ENCODE measurements around the gene ADGRL1.

ADGRL1 gene

GRCh38 chr19:14115756-14116155 lies 90.2 kb downstream of the ADGRL1 start:
- no peak for DNase-seq (ENCODE audit: extremely low read depth in 1 of 2, low read depth in 1 of 2)

GRCh38 chr19:14114854-14115253 lies 91.1 kb downstream of the ADGRL1 start:
- DNase-seq (ENCODE audit: extremely low read depth in 1 of 2, low read depth in 1 of 2), result no peak

DNA sequence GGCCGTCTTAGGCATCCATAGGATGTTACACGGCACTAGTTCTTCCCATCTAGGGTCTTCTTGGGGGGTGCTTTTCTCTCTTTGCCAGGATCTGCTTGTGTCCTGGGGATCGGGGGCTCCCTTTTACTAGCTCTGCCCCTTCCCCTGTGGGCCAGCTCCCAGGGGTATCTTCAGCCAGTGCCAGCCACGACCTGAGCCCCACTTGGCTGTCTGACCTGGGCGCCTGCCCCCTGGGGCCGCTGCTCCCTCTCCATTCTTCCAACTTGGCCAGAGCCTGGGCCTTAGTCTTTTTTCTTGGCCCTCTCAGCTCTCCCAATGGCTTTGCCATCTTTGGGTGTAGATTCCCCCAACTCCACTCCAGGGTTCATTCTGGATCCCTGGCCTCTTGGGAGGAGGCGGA lies 91.5 kb downstream of the ADGRL1 start:
- no peak for DNase-seq (ENCODE audit: extremely low read depth in 1 of 2, low read depth in 1 of 2)

DNA sequence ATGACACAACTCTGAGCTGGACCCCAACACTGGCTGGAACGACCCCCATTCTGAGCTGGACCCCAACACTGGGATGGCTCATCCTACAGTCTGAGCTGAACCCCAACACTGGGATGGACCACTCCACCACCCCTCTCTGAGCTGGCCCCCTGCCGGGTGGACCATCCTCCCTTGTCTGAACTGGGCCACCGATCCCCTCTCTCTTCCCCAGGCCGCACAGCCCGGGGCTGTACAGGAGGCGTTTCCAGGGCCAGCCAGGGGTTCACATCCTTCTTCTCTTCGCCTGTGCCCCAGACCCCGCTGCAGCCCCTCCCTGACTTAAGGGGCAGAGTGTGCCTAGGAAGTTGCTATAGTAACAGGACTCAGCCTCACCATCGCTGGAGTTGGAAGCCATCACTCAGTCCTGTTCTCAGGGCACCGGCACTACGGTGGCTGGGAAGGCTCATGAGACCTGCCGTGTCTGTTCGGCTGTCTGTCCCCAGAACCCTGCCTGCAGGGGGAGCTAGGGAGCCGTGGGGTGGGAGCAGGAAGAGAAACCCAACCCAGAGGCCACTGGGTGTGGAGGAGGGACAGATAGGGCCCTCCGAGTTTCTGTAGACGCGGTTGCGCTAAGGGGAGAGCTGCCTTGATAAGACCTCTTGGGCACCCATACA lies 92.1 kb downstream of the ADGRL1 start:
- no peak for DNase-seq (ENCODE audit: extremely low read depth in 1 of 2, low read depth in 1 of 2)

DNA sequence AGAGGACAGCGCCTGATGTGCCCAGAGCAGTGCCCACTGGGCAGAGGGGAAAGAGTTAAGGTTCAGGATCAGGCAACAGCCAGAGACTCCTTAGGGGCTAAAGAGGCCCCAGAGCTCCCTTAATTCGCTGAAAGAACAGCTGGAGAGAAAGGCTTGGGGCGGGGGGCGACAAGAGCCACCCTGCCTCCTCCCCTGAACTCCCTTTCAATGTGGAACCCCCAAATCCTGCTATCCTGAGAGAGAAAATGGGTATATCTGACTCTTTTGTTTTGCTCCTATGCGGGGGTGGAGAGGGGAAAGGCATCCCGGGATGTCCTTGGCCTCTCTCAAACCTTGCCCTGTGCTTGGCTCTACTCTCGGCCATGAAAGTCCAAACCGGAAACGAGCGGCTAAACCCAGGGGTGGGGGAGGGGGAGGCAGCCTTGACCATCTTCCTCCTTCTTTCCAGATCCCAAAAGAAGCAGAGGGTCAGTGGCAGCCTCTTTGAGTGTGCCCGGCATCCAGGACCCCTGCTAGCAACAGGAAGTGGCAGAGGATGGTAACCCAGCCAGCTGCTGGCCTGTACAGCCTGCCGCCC lies 93.1 kb downstream of the ADGRL1 start:
- no peak for DNase-seq (ENCODE audit: extremely low read depth in 1 of 2, low read depth in 1 of 2)

DNA sequence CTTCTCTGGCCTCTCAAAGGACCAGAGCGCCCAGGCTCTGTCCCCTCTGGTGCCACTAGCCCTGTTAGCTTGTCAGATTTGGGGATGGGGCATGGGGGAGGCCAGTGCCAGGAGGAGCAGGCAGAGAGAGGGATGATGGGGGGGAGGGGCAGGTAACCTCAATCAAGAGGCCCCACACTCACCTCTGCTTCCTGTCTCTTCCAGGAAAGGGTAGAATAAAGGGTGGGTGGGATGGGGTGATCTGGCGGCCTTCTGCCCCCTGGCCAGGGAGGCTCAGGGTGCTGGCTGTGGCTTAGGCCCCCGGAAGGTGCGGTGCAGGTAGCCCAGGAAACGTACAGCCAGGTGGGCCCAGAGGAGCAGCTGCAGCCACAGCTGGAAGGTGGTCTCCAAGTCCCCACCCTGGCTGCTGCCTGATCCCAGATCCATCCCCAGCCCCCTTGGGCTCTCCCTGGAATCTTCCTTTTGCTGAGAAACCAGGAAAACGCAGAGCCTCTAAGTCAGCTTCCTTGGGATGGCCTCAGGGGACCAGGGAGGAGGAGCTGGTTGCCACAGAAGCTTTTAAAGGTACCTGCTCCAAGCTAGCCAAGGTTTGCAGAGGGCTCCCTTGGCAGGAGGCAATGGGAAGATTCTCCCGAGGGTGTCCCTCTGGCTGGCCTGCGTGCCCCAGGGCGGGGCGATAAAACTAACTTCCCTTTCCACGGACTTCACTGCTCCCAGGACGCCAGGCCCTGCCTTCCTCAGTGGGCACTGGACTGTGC lies 93.7 kb downstream of the ADGRL1 start:
- no peak for DNase-seq (ENCODE audit: extremely low read depth in 1 of 2, low read depth in 1 of 2)

GRCh38 chr19:14111486-14111885 lies 94.5 kb downstream of the ADGRL1 start:
- DNase-seq (ENCODE audit: extremely low read depth in 1 of 2, low read depth in 1 of 2), result no peak

- no peak for DNase-seq (ENCODE audit: extremely low read depth in 1 of 2, low read depth in 1 of 2)
These were observed 95.3 kb downstream of the ADGRL1 start for GRCh38 chr19:14110650-14111049.

DNA sequence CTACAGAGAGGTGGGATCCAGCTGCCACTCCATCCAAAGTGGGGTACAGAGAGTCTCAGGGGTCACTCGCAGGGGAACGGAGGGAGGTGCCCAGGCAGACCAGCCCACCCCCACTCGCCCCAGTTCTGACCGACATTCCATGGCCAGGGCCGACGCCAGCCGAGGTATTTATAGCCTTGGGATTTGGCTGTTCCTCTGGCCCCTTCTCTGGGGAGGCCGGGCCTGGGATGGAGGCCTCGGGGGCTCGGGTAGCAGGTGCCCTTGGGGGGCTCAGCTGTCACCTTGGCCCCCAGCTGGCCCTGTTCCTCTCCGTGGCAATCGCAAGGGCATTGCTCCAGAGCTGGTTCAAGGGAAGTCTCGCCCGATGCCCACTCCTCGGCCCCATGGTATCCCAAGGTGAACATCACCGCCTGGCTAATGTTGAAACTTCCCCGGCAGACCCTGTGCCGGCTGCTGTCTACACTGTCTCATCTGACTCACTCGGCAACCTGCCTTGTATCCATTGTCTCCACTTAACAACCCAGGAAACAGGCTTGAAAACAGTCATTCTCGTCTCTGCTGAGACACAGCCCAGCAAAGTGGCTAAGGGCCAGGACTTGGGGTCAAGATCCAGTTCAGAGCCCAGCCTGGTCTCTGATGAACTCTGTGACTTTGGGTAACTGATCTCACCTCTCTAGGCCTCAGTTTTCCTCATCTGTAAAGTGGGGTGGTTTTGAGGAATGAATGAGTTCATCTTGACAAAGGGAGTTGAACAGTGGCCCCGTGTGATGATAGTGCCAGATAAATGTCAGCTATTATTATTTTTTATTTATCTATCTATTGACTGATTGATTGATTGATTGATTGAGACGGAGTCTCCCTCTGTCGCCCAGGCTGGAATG lies 98.1 kb downstream of the ADGRL1 start:
- DNase-seq (ENCODE audit: extremely low read depth in 1 of 2, low read depth in 1 of 2), result no peak

DNA sequence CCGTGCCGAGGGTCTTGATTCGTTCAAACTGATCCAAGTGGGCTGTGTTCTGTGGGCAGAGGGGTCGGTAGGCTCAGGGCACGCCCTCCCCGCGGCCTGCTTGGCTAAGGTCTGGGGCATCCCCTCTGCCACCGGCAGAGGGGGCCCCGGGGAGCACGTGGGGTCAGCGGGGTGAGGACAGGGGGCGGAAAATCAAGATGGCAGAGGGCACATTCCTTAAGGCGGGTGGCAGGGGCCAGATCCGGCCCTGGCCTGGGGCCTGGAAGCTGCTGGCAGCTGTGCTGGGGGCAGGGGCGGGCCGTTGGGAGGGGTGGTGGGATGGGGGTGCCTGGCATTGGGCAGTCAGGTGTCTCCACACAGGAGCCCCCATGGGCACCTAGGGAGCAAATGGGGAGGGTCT lies 99.1 kb downstream of the ADGRL1 start:
- DNase-seq (ENCODE audit: extremely low read depth in 1 of 2, low read depth in 1 of 2), result no peak

- no peak for DNase-seq (ENCODE audit: extremely low read depth in 1 of 2, low read depth in 1 of 2)
These were observed 100.3 kb downstream of the ADGRL1 start for GRCh38 chr19:14105680-14106079.

GRCh38 chr19:14103310-14103709 lies 102.7 kb downstream of the ADGRL1 start:
- DNase-seq (ENCODE audit: extremely low read depth in 1 of 2, low read depth in 1 of 2), result no peak

- DNase-seq (ENCODE audit: extremely low read depth in 1 of 2, low read depth in 1 of 2), result no peak
These were observed 103.2 kb downstream of the ADGRL1 start for GRCh38 chr19:14102756-14103155.

GRCh38 chr19:14102102-14102696 lies 103.8 kb downstream of the ADGRL1 start:
- no peak for DNase-seq (ENCODE audit: extremely low read depth in 1 of 2, low read depth in 1 of 2)

DNA sequence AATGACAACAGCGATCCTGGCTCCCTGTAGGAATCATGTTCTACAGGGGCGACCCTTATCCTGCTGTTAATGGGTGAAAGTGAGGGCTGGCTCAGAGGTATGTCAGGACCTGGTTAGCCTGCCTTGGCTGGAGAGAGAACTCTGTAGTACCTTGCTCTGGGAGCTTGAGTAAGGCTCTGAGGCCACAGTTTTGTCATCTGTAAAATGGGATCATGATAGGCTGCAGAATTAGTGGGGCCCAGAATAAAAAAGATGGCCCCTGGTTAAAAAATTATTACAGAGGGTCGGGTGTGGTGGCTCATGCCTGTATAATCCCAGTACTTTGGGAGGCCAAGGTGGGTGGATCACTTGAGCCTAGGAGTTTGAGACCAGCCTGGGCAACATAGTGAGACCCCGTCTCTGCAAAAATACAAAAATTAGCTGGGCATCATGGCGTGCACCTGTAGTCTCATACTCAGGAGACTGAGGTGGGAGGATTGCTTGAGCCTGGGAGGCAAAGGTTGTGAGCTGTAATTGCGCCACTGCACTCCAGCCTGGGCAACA lies 104.9 kb downstream of the ADGRL1 start:
- DNase-seq (ENCODE audit: extremely low read depth in 1 of 2, low read depth in 1 of 2), result no peak
